ENCODE data around the gene C5orf46.

- no peak for TF ChIP-seq GATA2 (IDR thresholded peaks at IDR 0.05; ENCODE audit: low read depth, low read length)
- no peak for TF ChIP-seq GATA3 (IDR thresholded peaks at IDR 0.05; ENCODE audit: low read depth, low read length)
Measured at GRCh38 chr5:147930769-147931168, 24.4 kb upstream of the C5orf46 start.
